ENCODE measurements around the gene BMPR2. TPM values are rescaled to one million over a fixed set of nuclear protein-coding genes. Genes with fewer than 3 reads are reported as not detected.

The BMPR2 gene
- total and polyA plus RNA-seq, 2 of the 4 experiments (the other 2 are of a cell fraction) = 17.0 to 30.1 TPM

DNA sequence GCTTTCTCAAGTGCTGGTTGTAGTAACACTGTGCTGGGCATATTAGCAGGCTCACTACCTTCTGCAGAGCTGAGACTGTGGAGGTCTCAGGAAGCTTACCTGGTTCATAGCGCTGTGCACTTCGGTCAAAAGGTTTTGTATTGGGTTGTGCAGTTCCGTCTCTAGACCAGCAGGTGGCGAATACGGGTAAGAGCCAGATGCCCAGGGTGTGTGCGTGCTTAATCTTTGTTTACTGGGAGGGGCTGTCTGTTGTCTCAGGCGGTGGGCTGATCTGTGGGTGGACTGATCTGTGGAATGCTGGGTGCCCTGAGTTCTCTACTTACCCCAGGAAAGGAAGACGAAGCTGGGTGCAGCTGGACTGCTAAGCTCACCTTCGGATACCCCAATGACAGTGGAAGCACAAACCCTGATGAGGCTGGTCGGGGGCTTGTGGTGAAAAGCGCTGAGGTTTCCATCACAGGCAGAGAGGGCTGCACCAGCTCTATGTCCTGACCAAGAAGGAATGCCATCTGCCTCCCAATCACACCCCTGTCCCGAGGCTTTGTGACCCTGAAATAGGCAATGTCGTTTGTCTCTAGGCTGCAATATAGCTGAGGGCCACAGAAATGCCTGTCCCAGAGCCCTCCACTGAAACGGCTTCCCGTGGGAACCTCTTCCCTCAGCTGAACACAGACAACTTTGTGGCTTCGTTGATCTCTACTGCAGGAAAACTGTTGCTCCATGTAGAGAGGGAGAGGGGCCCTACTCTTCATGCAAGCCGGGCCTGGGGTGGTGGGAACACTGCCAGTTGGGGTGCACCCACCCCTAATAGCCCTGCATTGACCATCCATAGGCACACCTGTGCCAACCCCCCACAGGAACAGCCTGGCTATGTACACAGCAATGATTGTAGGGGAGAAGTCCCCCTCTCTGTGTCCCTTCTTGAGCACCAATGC, 212.8 kb downstream of the BMPR2 start (continued):
- TF ChIP-seq NFE2L2 (IDR thresholded peaks at IDR 0.05; ENCODE audit: low read depth, low read length) (no peak), BHLHE40 (IDR thresholded peaks at IDR 0.05; ENCODE audit: low read depth, low read length) (no peak), RCOR1 (IDR thresholded peaks at IDR 0.05; ENCODE audit: insufficient replicate concordance, low read length) (no peak)

DNA sequence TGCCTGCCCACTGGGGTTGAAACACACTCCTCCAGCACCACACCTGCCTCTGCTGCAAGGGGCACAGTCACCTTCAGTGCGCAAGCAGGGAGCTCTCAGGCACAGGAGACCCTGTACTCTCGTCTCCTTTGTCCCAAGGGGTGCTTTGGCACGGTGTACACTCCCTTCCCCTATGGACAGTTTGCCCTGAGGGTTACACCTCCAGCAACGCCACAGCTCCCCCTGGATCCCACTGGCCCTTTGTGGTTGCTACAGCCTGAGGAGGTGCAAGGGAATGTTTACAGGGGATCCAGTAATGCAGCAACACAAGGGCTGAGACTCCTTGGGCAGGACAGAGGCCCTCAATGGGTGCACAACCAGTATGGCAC, 213.4 kb downstream of the BMPR2 start:
- TF ChIP-seq MAFK (IDR thresholded peaks at IDR 0.05; ENCODE audit: low read depth, low read length) = no peak
- TF ChIP-seq SMC3 (IDR thresholded peaks at IDR 0.05; ENCODE audit: low read depth, low read length) = no peak
- no peak for TF ChIP-seq MAZ (IDR thresholded peaks at IDR 0.05; ENCODE audit: borderline replicate concordance, low read depth, low read length)
- TF ChIP-seq, protein P1, sequence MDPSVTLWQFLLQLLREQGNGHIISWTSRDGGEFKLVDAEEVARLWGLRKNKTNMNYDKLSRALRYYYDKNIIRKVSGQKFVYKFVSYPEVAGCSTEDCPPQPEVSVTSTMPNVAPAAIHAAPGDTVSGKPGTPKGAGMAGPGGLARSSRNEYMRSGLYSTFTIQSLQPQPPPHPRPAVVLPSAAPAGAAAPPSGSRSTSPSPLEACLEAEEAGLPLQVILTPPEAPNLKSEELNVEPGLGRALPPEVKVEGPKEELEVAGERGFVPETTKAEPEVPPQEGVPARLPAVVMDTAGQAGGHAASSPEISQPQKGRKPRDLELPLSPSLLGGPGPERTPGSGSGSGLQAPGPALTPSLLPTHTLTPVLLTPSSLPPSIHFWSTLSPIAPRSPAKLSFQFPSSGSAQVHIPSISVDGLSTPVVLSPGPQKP (IDR thresholded peaks at IDR 0.05; ENCODE audit: borderline replicate concordance, low read depth, low read length) = no peak
- no peak for TF ChIP-seq RAD21 (IDR thresholded peaks at IDR 0.05; ENCODE audit: low read length)
- no peak for TF ChIP-seq POLR2A (IDR thresholded peaks at IDR 0.05; ENCODE audit: low read depth, low read length)
- TF ChIP-seq CEBPB (IDR thresholded peaks at IDR 0.05; ENCODE audit: low read depth, low read length) = no peak
- no peak for TF ChIP-seq FOS (IDR thresholded peaks at IDR 0.05; ENCODE audit: low read depth, low read length)
- TF ChIP-seq NFE2L2 (IDR thresholded peaks at IDR 0.05; ENCODE audit: low read depth, low read length) = no peak
- no peak for TF ChIP-seq BHLHE40 (IDR thresholded peaks at IDR 0.05; ENCODE audit: low read depth, low read length)
- TF ChIP-seq, protein P2, sequence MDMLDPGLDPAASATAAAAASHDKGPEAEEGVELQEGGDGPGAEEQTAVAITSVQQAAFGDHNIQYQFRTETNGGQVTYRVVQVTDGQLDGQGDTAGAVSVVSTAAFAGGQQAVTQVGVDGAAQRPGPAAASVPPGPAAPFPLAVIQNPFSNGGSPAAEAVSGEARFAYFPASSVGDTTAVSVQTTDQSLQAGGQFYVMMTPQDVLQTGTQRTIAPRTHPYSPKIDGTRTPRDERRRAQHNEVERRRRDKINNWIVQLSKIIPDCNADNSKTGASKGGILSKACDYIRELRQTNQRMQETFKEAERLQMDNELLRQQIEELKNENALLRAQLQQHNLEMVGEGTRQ (IDR thresholded peaks at IDR 0.05; ENCODE audit: low read depth, low read length) = no peak
- TF ChIP-seq MXI1 (IDR thresholded peaks at IDR 0.05; ENCODE audit: borderline replicate concordance, low read depth, low read length) = no peak
- dilution Hi-C loops (cut with HindIII; ENCODE audit: low sequenced_read_pairs, unreplicated experiment) = no loop called here
- H3K18ac ChIP-seq (ENCODE audit: low read depth, low read length) = no peak overlapping the region

More for the DNA sequence above, 213.4 kb downstream of the BMPR2 start:
- intact Hi-C loops (cut with micrococcal nuclease) (loop anchor here (5.0 to 10.0 kb wide), 2 partner anchors 243 to 535 kb away; no protein-coding TSS in a partner anchor), in situ Hi-C loops (cut with MboI; ENCODE audit: low sequenced_read_pairs) (loop anchor here (25.0 kb wide), 1 partner anchor 1323 kb away; no protein-coding TSS in a partner anchor)
- Histone ChIP-seq H4K20me1 (ENCODE audit: insufficient read depth, low read length) (no peaks in the 10 kb centered on the region), H3K23ac (ENCODE audit: low read depth, low read length) (no peak overlapping the region), H4K91ac (ENCODE audit: insufficient read depth, low read depth, low read length) (0 out of 2 replicates have a peak overlapping the region, but pooled peaks have one; percentile 33), H3K36me3 (ENCODE audit: control insufficient read depth, insufficient read depth, low read length) (no peaks in the 10 kb centered on the region), H2BK5ac (ENCODE audit: low read depth, low read length, poor library complexity, severe bottlenecking) (no peak overlapping the region), H3K4me2 (ENCODE audit: low read depth, low read length) (no peak overlapping the region), H3K27ac (ENCODE audit: insufficient read depth, low read length) (no peak overlapping the region), H3K9ac (ENCODE audit: low read depth, low read length) (no peak overlapping the region), H2AK5ac (ENCODE audit: low read depth, low read length) (no peak overlapping the region), H3K4me1 (ENCODE audit: control insufficient read depth, insufficient read depth, low read length) (peaks cover 2% of the 10 kb centered on the region), H3K79me1 (ENCODE audit: low read depth in 1 of 2, low read length in 2 of 2) (no peaks in the 10 kb centered on the region), H3K4ac (ENCODE audit: low read depth, low read length) (no peak overlapping the region), H3K4me3 (ENCODE audit: insufficient read depth, low read depth, low read length) (no peak overlapping the region), H3K14ac (replicated peaks; ENCODE audit: low read depth, low read length) (no peak overlapping the region), H2BK120ac (ENCODE audit: low read depth, low read length) (no peak overlapping the region), H3K27me3 (ENCODE audit: control insufficient read depth, insufficient read depth, low read length) (no peaks in the 10 kb centered on the region), H4K5ac (ENCODE audit: low read depth, low read length) (no peak overlapping the region), H3K9me1 (ENCODE audit: insufficient read depth, low read length) (0 out of 2 replicates have a peak, but pooled peaks cover 4% of the 10 kb centered on the region), H2BK15ac (ENCODE audit: low read depth, low read length) (no peak overlapping the region), H4K8ac (ENCODE audit: low read depth in 2 of 2, low read length in 2 of 2) (no peak overlapping the region), H2AK9ac (replicated peaks; ENCODE audit: low read depth, low read length, poor library complexity) (peak overlapping the region; percentile 33), H2AFZ (replicated peaks; ENCODE audit: low read length, poor library complexity) (no peak overlapping the region), H2BK20ac (ENCODE audit: low read depth, low read length) (no peak overlapping the region), H3K9me3 (ENCODE audit: control insufficient read depth, insufficient read depth, low read length) (no peaks in the 10 kb centered on the region), H3K56ac (ENCODE audit: extremely low read depth, insufficient read depth, low read length) (no peak overlapping the region)
- ChIA-PET CTCF (interaction anchor here (0.8 to 1.8 kb wide), 4 partner anchors 12 to 428 kb away, joined by 3 to 13 read pairs (median 4); partner anchors contain the start of genes CARF and WDR12), POLR2A (ENCODE audit: unreplicated experiment) (no interaction called here)
- DNase-seq (no peak), ATAC-seq (ENCODE audit: low read depth) (no peak)
- BruUV-seq (replicated peaks) = no TSS peak
- WGBS, 2 experiments (ENCODE audit: extremely low coverage in 2 of 2, insufficient read length in 1 of 2) = 100% methylated on average over 1 of the region's 4 CpGs; no CpG with 5 or more reads in 1 of the 2 experiments
